ENCODE measurements around the gene FGGY.

Gene FGGY

DNA sequence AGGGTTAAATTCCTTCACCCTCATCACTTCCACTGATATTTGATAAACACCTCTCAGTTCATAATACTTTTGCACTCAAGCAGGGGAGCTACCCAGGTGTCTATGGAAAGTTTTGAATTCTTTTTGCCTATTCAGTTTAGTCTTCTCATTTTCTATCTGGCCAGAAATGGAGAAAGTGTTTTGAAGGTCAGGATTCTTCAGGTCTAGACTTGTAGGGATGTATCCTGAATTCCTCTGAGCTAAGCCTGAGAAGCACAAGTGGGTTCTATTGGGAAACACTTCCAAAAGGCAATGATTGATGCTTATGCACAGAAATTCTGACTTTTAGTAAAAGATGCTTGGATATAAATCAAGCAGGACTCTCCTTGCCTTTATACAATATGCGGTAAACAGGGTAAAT lies 300.1 kb downstream of the FGGY start:
- in situ Hi-C loops (cut with HindIII; ENCODE audit: low sequenced_read_pairs), result no loop called here
- H3K4me3 ChIP-seq (ENCODE audit: low read depth, low read length), result no peak overlapping the region
- DNase-seq (ENCODE audit: low read depth), result no peak
- TF ChIP-seq, protein P1, sequence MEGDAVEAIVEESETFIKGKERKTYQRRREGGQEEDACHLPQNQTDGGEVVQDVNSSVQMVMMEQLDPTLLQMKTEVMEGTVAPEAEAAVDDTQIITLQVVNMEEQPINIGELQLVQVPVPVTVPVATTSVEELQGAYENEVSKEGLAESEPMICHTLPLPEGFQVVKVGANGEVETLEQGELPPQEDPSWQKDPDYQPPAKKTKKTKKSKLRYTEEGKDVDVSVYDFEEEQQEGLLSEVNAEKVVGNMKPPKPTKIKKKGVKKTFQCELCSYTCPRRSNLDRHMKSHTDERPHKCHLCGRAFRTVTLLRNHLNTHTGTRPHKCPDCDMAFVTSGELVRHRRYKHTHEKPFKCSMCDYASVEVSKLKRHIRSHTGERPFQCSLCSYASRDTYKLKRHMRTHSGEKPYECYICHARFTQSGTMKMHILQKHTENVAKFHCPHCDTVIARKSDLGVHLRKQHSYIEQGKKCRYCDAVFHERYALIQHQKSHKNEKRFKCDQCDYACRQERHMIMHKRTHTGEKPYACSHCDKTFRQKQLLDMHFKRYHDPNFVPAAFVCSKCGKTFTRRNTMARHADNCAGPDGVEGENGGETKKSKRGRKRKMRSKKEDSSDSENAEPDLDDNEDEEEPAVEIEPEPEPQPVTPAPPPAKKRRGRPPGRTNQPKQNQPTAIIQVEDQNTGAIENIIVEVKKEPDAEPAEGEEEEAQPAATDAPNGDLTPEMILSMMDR (IDR thresholded peaks at IDR 0.05; ENCODE audit: low read depth, low read length, missing control alignments), result no peak

DNA sequence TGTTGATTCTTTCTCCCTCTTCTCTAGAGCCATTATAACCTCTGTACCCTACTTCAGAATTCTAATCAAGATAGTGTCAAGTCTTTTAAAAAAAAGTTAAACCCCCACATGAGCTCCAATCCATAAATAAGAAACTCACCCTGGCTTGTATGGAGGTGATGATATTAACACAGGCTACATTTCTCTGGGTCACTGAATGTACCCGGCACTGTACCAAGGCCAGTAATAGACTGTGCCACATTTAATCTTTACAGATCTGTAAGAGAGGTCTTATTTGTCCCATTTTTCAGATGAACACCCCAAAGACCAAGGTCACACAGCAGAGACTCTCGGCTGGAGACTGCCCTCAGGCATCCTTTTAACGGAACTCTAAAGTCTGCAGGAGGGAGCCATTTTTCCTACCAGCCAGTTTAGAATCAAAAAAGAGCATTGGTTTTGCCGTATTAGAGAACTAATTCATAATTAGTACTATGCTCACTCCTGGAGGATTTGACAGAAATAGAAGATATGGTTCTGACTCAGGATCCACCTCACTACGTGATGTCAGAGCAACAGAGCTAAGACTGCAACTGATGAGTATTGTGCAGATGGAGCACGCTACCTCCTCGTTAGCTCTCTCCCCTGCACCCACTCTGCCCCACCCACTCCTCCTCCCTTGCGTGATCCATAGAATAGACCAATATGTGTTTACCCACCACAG lies 300.7 kb downstream of the FGGY start:
- DNase-seq (ENCODE audit: low read depth), result no peak
- in situ Hi-C loops (cut with HindIII; ENCODE audit: low sequenced_read_pairs), result no loop called here
- TF ChIP-seq, protein P1 (IDR thresholded peaks at IDR 0.05; ENCODE audit: low read depth, low read length, missing control alignments), result no peak
- H3K4me3 ChIP-seq (ENCODE audit: low read depth, low read length), result no peak overlapping the region

DNA sequence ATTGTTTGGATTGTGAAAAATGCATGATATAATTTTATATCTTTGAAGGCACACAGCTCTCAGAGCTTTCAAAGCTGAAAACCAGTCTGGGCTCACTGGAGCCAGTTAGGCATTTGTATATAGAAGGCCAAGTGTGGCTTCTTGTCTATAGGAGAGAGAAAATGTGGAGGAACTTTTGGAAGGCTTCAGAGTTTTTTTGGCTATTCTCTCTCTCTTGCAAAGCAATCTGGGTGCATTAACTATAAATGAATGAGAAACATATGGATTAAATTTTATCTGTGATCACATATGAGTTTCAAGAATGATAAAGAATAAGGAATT lies 301.2 kb downstream of the FGGY start:
- in situ Hi-C loops (cut with HindIII; ENCODE audit: low sequenced_read_pairs), result no loop called here
- no peak overlapping the region for H3K4me3 ChIP-seq (ENCODE audit: low read depth, low read length)
- TF ChIP-seq, protein P1 (IDR thresholded peaks at IDR 0.05; ENCODE audit: low read depth, low read length, missing control alignments), result no peak
- DNase-seq (ENCODE audit: low read depth), result no peak

DNA sequence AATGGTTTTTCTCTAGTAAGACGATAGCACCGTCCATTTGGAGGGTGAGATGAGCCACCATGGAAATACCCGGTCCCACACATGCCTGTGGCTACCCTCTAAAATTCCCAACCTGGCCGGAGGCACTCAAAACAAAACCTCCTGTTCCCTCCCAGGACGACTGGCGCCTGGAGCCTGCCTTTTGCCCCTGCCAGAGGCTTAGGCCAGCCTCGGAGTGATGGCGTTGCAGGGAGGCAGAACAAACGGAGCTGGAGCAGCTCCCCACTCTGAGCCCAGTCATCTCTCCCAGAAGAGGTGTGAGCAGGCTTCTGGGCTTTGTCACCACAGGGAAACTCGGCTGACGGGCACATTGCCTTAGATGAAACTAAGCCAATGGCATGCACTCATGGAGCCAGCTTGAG lies 304.1 kb downstream of the FGGY start:
- no peak overlapping the region for H3K4me3 ChIP-seq (ENCODE audit: low read depth, low read length)
- TF ChIP-seq, protein P1 (IDR thresholded peaks at IDR 0.05; ENCODE audit: low read depth, low read length, missing control alignments), result no peak
- DNase-seq (ENCODE audit: low read depth), result peak; percentile 77
- in situ Hi-C loops (cut with HindIII; ENCODE audit: low sequenced_read_pairs), result no loop called here

DNA sequence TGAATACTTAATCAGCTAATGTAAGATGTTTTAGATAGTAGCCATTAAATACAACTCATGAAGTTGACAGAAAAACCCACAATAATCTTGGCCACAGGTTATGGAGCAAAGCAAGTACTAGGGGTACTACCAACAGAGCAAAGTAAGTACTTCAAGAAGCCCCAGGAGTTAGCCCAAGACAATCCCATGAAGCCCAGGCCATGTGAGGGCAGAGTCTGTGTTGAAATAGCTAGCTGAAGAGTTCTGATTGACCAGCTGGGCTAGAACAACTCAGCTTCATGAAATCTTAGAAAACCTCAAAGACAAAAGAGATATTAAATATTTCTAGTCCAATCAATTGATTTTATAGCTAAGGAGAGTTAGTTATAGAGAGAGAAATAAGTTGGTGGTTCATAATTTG lies 304.9 kb downstream of the FGGY start:
- no peak for DNase-seq (ENCODE audit: low read depth)
- in situ Hi-C loops (cut with HindIII; ENCODE audit: low sequenced_read_pairs), result no loop called here
- TF ChIP-seq, protein P1 (IDR thresholded peaks at IDR 0.05; ENCODE audit: low read depth, low read length, missing control alignments), result no peak
- H3K4me3 ChIP-seq (ENCODE audit: low read depth, low read length), result no peak overlapping the region

DNA sequence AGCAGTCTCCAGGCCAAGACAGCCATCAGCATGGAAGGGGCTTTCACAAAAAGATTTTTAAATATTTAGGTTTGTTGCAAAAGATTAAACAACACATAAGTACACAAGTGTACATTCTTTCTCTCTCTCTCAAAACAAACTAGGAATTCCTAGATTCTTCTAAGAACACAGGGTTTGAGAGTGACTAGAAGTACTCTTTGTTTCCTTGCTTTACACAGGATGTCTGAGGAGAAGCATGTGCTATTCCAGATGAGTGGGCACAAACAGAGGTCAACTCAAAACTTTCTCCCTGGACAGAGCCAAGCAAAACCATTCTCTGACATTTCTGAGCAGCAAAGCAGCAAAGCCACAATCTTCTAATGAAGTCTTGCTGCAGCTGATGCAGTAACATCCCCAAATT lies 307.3 kb downstream of the FGGY start:
- DNase-seq (ENCODE audit: low read depth), result no peak
- TF ChIP-seq, protein P1 (IDR thresholded peaks at IDR 0.05; ENCODE audit: low read depth, low read length, missing control alignments), result no peak
- H3K4me3 ChIP-seq (ENCODE audit: low read depth, low read length), result no peak overlapping the region
- in situ Hi-C loops (cut with HindIII; ENCODE audit: low sequenced_read_pairs), result no loop called here
